H9 (cell line): ENCODE data around the gene TCF4. TPM values are rescaled to one million over a fixed set of nuclear protein-coding genes. Genes with fewer than 3 reads are reported as not detected.

Experiments
- DNase-seq: peaks from one replicate; pipeline ENCODE4 v3.0.0-alpha.2; 2017
- H2AFZ ChIP-seq: one replicate; pipeline ENCODE4 v1.6.1; 2013; ENCODE audit warnings: mild to moderate bottlenecking, low read length, control low read depth, moderate library complexity
- H2AK5ac ChIP-seq: 2 replicates; pipeline ENCODE4 v1.6.1; 2013; ENCODE audit warnings: low read length, control low read depth, mixed read lengths; ENCODE audit not compliant: insufficient read length
- H2BK120ac ChIP-seq: one replicate; pipeline ENCODE4 v1.6.1; 2013; ENCODE audit warnings: low read depth, mild to moderate bottlenecking, low read length, control low read depth, inconsistent platforms; ENCODE audit not compliant: poor library complexity, severe bottlenecking
- H2BK12ac ChIP-seq: 2 replicates; pipeline ENCODE4 v1.6.1; 2013; ENCODE audit warnings: low read length, control low read depth, mixed read lengths, low read depth; ENCODE audit not compliant: insufficient read length
- H2BK15ac ChIP-seq: 2 replicates; pipeline ENCODE4 v1.6.1; 2013; ENCODE audit warnings: low read depth, low read length, control low read depth
- H2BK20ac ChIP-seq: one replicate; pipeline ENCODE4 v1.6.1; 2013; ENCODE audit warnings: low read depth, mild to moderate bottlenecking, low read length, control low read depth, inconsistent platforms; ENCODE audit not compliant: poor library complexity, severe bottlenecking
- H2BK5ac ChIP-seq: 2 replicates; pipeline ENCODE4 v1.6.1; 2013; ENCODE audit warnings: low read length, control low read depth, mixed read lengths; ENCODE audit not compliant: insufficient read length
- H3K14ac ChIP-seq: 2 replicates; pipeline ENCODE4 v1.6.1; 2013; ENCODE audit warnings: low read length, control low read depth; ENCODE audit not compliant: insufficient read depth
- H3K18ac ChIP-seq: 2 replicates; pipeline ENCODE4 v1.6.1; 2013; ENCODE audit warnings: low read depth, mild to moderate bottlenecking, mixed read lengths, low read length, control low read depth; ENCODE audit not compliant: insufficient read length
- H3K23ac ChIP-seq: 2 replicates; pipeline ENCODE4 v1.6.1; 2013; ENCODE audit warnings: low read length, control low read depth, mixed read lengths, low read depth; ENCODE audit not compliant: insufficient read length
- H3K23me2 ChIP-seq: 2 replicates; pipeline ENCODE4 v1.6.1; 2013; ENCODE audit warnings: low read depth, mild to moderate bottlenecking, mixed read lengths, low read length, control low read depth; ENCODE audit not compliant: insufficient read length, poor library complexity, severe bottlenecking
- H3K27ac ChIP-seq: 2 replicates; pipeline ENCODE4 v1.5.1; 2013; ENCODE audit warnings: low read length, control low read depth, mixed read lengths, low read depth; ENCODE audit not compliant: insufficient read length
- H3K27me3 ChIP-seq: 2 replicates; pipeline ENCODE4 v1.6.1; 2013; ENCODE audit warnings: low read length, control low read depth, inconsistent platforms; ENCODE audit not compliant: insufficient read depth
- H3K4ac ChIP-seq: 2 replicates; pipeline ENCODE4 v1.6.1; 2013; ENCODE audit warnings: low read depth, mild to moderate bottlenecking, control low read depth, inconsistent platforms, low read length, moderate library complexity
- H3K4me1 ChIP-seq: 2 replicates; pipeline ENCODE4 v1.6.1; 2013; ENCODE audit warnings: low read length, control low read depth, inconsistent platforms; ENCODE audit not compliant: insufficient read depth
- H3K4me2 ChIP-seq: 2 replicates; pipeline ENCODE4 v1.6.1; 2013; ENCODE audit warnings: low read length, control low read depth, mixed read lengths; ENCODE audit not compliant: insufficient read length, insufficient read depth
- H3K56ac ChIP-seq: 2 replicates; pipeline ENCODE4 v1.6.1; 2013; ENCODE audit warnings: low read depth, mild to moderate bottlenecking, mixed read lengths, low read length, control low read depth; ENCODE audit not compliant: insufficient read length
- H3K79me1 ChIP-seq: 2 replicates; pipeline ENCODE4 v1.6.1; 2013; ENCODE audit warnings: low read depth, mild to moderate bottlenecking, moderate library complexity, low read length, control low read depth, inconsistent platforms; ENCODE audit not compliant: insufficient read depth, poor library complexity, severe bottlenecking
- H3K79me2 ChIP-seq: 2 replicates; pipeline ENCODE4 v1.6.1; 2013; ENCODE audit warnings: low read length, control low read depth, inconsistent platforms; ENCODE audit not compliant: insufficient read depth
- H3K9ac ChIP-seq: 2 replicates; pipeline ENCODE4 v1.6.1; 2013; ENCODE audit warnings: low read length, control low read depth, mixed read lengths; ENCODE audit not compliant: insufficient read length; ENCODE audit errors: extremely low read depth
- H3K9me3 ChIP-seq: one replicate; pipeline ENCODE4 v1.6.1; 2013; ENCODE audit warnings: low read depth, low read length, inconsistent platforms; ENCODE audit not compliant: control insufficient read depth
- H3T11ph ChIP-seq: one replicate; pipeline ENCODE4 v1.6.1; 2013; ENCODE audit warnings: mild to moderate bottlenecking, low read length, control low read depth, inconsistent platforms
- H4K20me1 ChIP-seq: one replicate; pipeline ENCODE4 v1.6.1; 2013; ENCODE audit not compliant: control insufficient read depth, insufficient read length, insufficient read depth
- H4K5ac ChIP-seq: 2 replicates; pipeline ENCODE4 v1.6.1; 2013; ENCODE audit warnings: low read depth, mild to moderate bottlenecking, mixed read lengths, low read length, control low read depth; ENCODE audit not compliant: insufficient read length
- H4K8ac ChIP-seq: replicated peaks from 2 replicates; pipeline ENCODE4 v1.6.1; 2013; ENCODE audit warnings: low read length, control low read depth, mixed read lengths, low read depth; ENCODE audit not compliant: insufficient read length
- H4K91ac ChIP-seq: 2 replicates; pipeline ENCODE4 v1.6.1; 2013; ENCODE audit warnings: low read depth, mild to moderate bottlenecking, moderate library complexity, mixed read lengths, low read length, control low read depth; ENCODE audit not compliant: insufficient read length
- H3K27ac Mint-ChIP-seq, 3 experiments: 2 replicates in 2 of 3; 3 replicates in 1 of 3; pipeline ENCODE4 v1.8.0; 2020 to 2021; ENCODE audit warnings: mixed read lengths in 3 of 3, mild to moderate bottlenecking in 1 of 3, moderate library complexity in 1 of 3
- H3K27me3 Mint-ChIP-seq: 2 replicates; pipeline ENCODE4 v1.8.0; 2021; ENCODE audit warnings: low read depth, mild to moderate bottlenecking, moderate library complexity, mixed read lengths
- H3K36me3 Mint-ChIP-seq, 3 experiments: 2 replicates in 2 of 3; 3 replicates in 1 of 3; pipeline ENCODE4 v1.8.0; 2020 to 2021; ENCODE audit warnings: low read depth in 3 of 3, mixed read lengths in 3 of 3; ENCODE audit not compliant: insufficient read depth in 1 of 3
- H3K4me1 Mint-ChIP-seq, 2 experiments: 2 replicates each; pipeline ENCODE4 v1.8.0; 2020; ENCODE audit warnings: mixed read lengths in 2 of 2
- H3K4me3 Mint-ChIP-seq, 2 experiments: 2 replicates in 1 of 2; 3 replicates in 1 of 2; pipeline ENCODE4 v1.8.0; 2020 to 2021; ENCODE audit warnings: mild to moderate bottlenecking in 2 of 2, mixed read lengths in 2 of 2, moderate library complexity in 1 of 2
- H3K9me3 Mint-ChIP-seq, 2 experiments: 2 replicates in 1 of 2; 3 replicates in 1 of 2; pipeline ENCODE4 v1.8.0; 2020; ENCODE audit warnings: mild to moderate bottlenecking in 2 of 2, mixed read lengths in 2 of 2, moderate library complexity in 1 of 2
- CTCF ChIP-seq: fragments of 200-600 bp; sonication (generic); conservative IDR thresholded peaks from 3 replicates; pipeline ENCODE4 v1.8.0; 2021; ENCODE audit warnings: antibody characterized with exemption, mild to moderate bottlenecking
- WGBS: extraction: QIAGEN DNeasy Blood & Tissue Kit; methylation state at CpG from one replicate; pipeline ENCODE4 v1.1.7; 2013; ENCODE audit warnings: missing lambda C conversion rate, low lambda C conversion rate, mixed read lengths; ENCODE audit not compliant: insufficient read length; ENCODE audit errors: extremely low coverage; 5-methylcytosine and 5-hydroxymethylcytosine counted together
- total RNA-seq: library from RNA; stranded (reverse); gene quantifications from 2 replicates; pipeline ENCODE4 v1.2.1, GENCODE V29; 2021

Gene TCF4
- total RNA-seq, 1 experiment from 2014 or later = 99.4 TPM

GRCh38 chr18:55406451-55406991 is 181.5 kb downstream of the TCF4 start:
- no peaks in the 10 kb centered on the region for H3K9me3 Mint-ChIP-seq
- H3K4me1 Mint-ChIP-seq = peaks cover 75 to 79% of the 10 kb centered on the region in 2 experiments
- Histone ChIP-seq H2AFZ (no peak overlapping the region), H3T11ph (no peak overlapping the region), H3K23me2 (no peaks in the 10 kb centered on the region), H2BK12ac (no peak overlapping the region), H4K91ac (no peak overlapping the region), H3K4ac (no peak overlapping the region), H3K23ac (no peak overlapping the region), H3K4me2 (no peak overlapping the region), H3K14ac (no peak overlapping the region), H3K18ac (no peak overlapping the region), H2AK5ac (no peak overlapping the region), H3K27ac (no peak overlapping the region), H4K20me1 (no peaks in the 10 kb centered on the region), H4K5ac (no peak overlapping the region), H4K8ac (no peak overlapping the region), H3K79me2 (peaks cover 3% of the 10 kb centered on the region; the same call in 1 of the 2 replicates), H3K56ac (no peak overlapping the region), H3K9ac (no peak overlapping the region), H3K9me3 (no peaks in the 10 kb centered on the region), H2BK15ac (no peak overlapping the region), H2BK20ac (no peak overlapping the region), H2BK5ac (no peak overlapping the region), H3K27me3 (no peaks in the 10 kb centered on the region), H2BK120ac (no peak overlapping the region), H3K79me1 (peaks cover 3% of the 10 kb centered on the region), H3K4me1 (peaks cover under 1% of the 10 kb centered on the region; the same call in 1 of the 2 replicates)
- TF ChIP-seq CTCF = no peak
- no CpG with 5 or more reads among the region's 15 CpGs for WGBS
- peak overlapping the region; percentile 34 to 57 (median 37); a peak in 4 of 7 replicates for H3K27ac Mint-ChIP-seq
- H3K27me3 Mint-ChIP-seq = no peaks in the 10 kb centered on the region; the same call in 1 of the 2 replicates
- no peak overlapping the region for H3K4me3 Mint-ChIP-seq
- peaks cover 0 to 2% (median under 1%) of the 10 kb centered on the region in 3 experiments; a peak in 1 of 7 replicates for H3K36me3 Mint-ChIP-seq
- no peak for DNase-seq
